IPS-11a (cell line): ENCODE results near the gene NDUFS1.
"Not testable (repeated sequence)": the region's sequence is repeated elsewhere in the genome, so short reads cannot be mapped to it uniquely, and the experiment has no call there.

ENCODE experiments used
- H3K4me3 ChIP-seq: one replicate; pipeline ENCODE4 v1.5.1; 2013; ENCODE audit warnings: low read depth, low read length, control low read depth

The NDUFS1 gene

GRCh38 chr2:206159346-206160124 is at the start of gene NDUFS1, which contains the start of gene EEF1B2:
NDUFS1 (minus strand) TSS chr2:206159444; CDS start chr2:206153678, 5,766 bp downstream.
EEF1B2 (plus strand) TSS chr2:206159895; CDS start chr2:206159980, 85 bp downstream.
- peak within 1 kb of the TSS; percentile 96 for H3K4me3 ChIP-seq

GRCh38 chr2:206208900-206209299 is 49.7 kb upstream of the NDUFS1 start:
- no peak overlapping the region for H3K4me3 ChIP-seq

GRCh38 chr2:206207316-206207715 is 48.1 kb upstream of the NDUFS1 start:
- H3K4me3 ChIP-seq: not testable (repeated sequence)

- H3K4me3 ChIP-seq: no peak overlapping the region
Measured at GRCh38 chr2:206204710-206205109, 45.5 kb upstream of the NDUFS1 start.

GRCh38 chr2:206203331-206203730 is 44.1 kb upstream of the NDUFS1 start:
- no peak overlapping the region for H3K4me3 ChIP-seq

GRCh38 chr2:206202446-206202845 is 43.2 kb upstream of the NDUFS1 start:
- no peak overlapping the region for H3K4me3 ChIP-seq

GRCh38 chr2:206201075-206201848 is 42.0 kb upstream of the NDUFS1 start:
- H3K4me3 ChIP-seq: no peak overlapping the region

- H3K4me3 ChIP-seq: no peak overlapping the region
Measured at GRCh38 chr2:206198677-206199076, 39.4 kb upstream of the NDUFS1 start.

- H3K4me3 ChIP-seq: no peak overlapping the region
Measured at GRCh38 chr2:206193671-206194357, 34.6 kb upstream of the NDUFS1 start.

GRCh38 chr2:206192157-206192556 is 32.9 kb upstream of the NDUFS1 start:
- no peak overlapping the region for H3K4me3 ChIP-seq

GRCh38 chr2:206190689-206191088 is 31.4 kb upstream of the NDUFS1 start:
- no peak overlapping the region for H3K4me3 ChIP-seq

GRCh38 chr2:206190111-206190510 is 30.9 kb upstream of the NDUFS1 start:
- H3K4me3 ChIP-seq: no peak overlapping the region

- no peak overlapping the region for H3K4me3 ChIP-seq
Measured at GRCh38 chr2:206189691-206190090, 30.4 kb upstream of the NDUFS1 start.

- H3K4me3 ChIP-seq: not testable (repeated sequence)
Measured at GRCh38 chr2:206181526-206181925, 22.3 kb upstream of the NDUFS1 start.

- no peak overlapping the region for H3K4me3 ChIP-seq
Measured at GRCh38 chr2:206176901-206177300, 17.7 kb upstream of the NDUFS1 start.

GRCh38 chr2:206176121-206176520 is 16.9 kb upstream of the NDUFS1 start:
- H3K4me3 ChIP-seq: no peak overlapping the region

GRCh38 chr2:206173147-206173546 is 13.9 kb upstream of the NDUFS1 start:
- H3K4me3 ChIP-seq: no peak overlapping the region

GRCh38 chr2:206171624-206172397 is 12.6 kb upstream of the NDUFS1 start:
- not testable (repeated sequence) for H3K4me3 ChIP-seq

GRCh38 chr2:206168230-206168629 is 9.0 kb upstream of the NDUFS1 start:
- not testable (repeated sequence) for H3K4me3 ChIP-seq

- no peak overlapping the region for H3K4me3 ChIP-seq
Measured at GRCh38 chr2:206164261-206164862, 5.1 kb upstream of the NDUFS1 start.
